NCI-H1105 (cell line): ENCODE results near the gene NDST3.
A peak's percentile ranks its signal among the peaks of the same experiment; 100 is the strongest.
"Not testable (repeated sequence)": the region's sequence is repeated elsewhere in the genome, so short reads cannot be mapped to it uniquely, and the experiment has no call there.

Source experiments
- DNase-seq: peaks from one replicate; lab custom pipeline; 2025; lab: John Stamatoyannopoulos, UW

The NDST3 gene

DNA sequence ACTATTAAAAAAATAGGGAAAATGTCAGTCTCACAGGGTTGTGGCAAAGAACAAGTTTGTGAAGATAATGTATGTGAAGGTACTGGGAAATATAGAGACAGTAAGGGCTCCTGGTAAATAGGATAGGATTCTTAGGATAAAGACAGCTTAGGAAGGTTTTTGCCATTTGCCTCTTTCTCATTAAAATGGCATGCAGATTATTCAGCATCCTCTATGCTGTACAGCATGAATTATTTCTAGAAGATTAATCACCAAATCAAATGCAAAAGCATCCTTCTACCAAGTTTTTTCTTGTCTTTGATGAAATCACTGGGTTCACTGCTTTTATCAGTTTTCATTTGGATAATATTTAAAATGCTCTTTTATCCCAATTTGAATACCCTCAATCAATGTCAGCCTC lies 142.8 kb downstream of the NDST3 start:
- DNase-seq = no peak

DNA sequence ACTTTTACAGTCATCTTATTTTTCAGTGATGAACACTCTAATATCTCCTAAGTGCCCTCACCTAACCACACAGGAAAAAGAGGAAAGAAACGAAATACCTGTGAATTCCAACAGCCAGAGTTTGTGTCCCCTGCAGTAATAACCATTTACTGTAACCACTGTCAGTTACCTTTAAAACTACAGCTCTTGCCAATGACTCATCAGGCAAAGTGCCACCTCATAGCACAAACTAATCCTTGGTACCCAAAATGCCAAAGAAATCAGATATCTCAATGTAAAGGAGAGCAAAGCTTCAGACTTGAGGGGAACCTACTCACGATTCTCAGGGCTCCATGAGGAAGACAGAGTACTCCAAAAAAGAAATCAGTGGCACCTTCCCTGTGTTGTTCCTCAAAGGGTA lies 146.5 kb downstream of the NDST3 start:
- no peak for DNase-seq

DNA sequence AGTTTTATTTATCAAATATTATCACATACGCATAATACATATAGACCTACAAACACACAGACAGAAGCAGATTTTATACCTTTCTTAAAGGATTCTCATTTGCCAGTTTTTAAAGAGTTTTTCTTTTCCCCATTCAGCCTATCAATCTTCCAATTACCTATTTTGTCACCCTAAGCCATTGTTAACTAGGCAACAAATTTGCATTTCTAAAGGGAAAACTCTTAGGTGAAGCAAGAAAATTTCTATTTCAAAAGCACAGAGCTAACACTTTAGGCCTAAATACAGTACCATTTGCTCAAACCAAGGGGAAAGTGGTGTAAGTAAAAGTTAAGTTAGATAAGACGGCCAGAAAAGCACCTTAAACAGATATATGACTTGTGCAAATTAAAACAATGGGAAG lies 156.6 kb downstream of the NDST3 start:
- DNase-seq = no peak

DNA sequence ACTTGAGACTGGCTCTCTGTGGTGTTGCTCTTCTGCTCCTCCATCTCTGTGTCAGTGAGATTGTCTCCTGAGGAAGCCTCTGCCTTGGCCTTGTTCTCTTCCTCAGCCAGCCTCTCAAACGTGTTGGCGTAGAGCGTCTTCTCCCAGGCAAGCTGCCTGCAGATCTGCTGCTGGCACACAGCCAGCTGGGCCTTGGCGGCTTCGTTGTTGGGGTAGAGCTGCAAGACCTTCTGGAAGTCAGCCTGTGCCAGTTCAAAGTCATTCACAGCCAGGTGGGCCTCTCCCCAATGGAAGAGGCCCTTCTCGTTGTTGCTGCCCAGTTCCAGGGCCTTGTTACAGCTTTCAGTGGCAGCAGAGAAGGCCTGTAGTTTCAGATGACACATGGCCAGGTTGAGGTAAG lies 159.1 kb downstream of the NDST3 start:
- DNase-seq = no peak

GRCh38 chr4:118206627-118207026 lies 172.3 kb downstream of the NDST3 start:
- DNase-seq = no peak

GRCh38 chr4:118213101-118213500 lies 178.8 kb downstream of the NDST3 start:
- no peak for DNase-seq

GRCh38 chr4:118215826-118216225 lies 181.5 kb downstream of the NDST3 start:
- DNase-seq = no peak

- no peak for DNase-seq
These were observed 187.0 kb downstream of the NDST3 start for GRCh38 chr4:118221227-118221800.

DNA sequence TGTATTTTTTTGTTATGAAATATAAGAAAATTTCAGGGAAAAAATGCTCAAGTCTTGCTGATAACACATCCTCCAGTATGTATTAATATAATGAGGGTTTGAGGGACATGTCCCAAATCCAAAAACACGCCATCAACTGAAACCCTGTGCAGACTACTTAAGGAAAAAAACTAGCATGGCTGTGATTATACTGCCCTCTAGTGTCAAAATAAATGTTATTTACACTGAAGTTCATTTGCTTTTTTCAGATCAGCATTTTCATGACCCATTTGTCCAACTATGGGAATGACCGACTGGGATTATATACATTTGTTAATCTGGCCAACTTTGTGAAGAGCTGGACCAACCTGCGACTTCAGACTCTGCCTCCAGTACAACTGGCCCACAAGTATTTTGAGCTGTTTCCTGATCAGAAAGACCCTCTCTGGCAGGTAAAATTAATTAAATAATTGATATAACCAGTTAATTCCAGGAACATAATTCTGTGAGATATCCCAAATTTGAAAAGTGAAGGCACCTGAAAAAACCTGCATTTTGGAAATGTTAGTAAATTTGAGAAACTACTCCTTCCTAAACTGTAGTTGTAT lies 190.1 kb downstream of the NDST3 start:
- peak; percentile 39 for DNase-seq

DNA sequence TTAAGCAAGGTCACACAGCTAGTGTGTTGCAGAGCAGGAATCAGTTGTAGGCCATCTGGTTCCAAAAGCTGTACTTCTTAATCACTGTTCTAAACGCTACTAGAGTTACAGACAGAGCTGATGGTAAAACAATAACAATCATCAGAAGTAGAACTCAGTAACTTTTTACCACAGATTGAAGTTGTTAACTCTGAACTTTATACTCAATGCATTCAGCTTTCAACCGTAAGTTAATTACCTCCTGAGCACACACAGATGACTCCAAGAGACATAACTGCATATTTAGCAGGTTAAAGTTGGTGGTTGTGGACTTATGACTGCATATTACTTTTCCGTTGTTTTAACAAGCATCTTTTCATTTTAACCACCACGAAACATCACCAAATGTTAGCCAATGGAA lies 191.2 kb downstream of the NDST3 start:
- no peak for DNase-seq

DNA sequence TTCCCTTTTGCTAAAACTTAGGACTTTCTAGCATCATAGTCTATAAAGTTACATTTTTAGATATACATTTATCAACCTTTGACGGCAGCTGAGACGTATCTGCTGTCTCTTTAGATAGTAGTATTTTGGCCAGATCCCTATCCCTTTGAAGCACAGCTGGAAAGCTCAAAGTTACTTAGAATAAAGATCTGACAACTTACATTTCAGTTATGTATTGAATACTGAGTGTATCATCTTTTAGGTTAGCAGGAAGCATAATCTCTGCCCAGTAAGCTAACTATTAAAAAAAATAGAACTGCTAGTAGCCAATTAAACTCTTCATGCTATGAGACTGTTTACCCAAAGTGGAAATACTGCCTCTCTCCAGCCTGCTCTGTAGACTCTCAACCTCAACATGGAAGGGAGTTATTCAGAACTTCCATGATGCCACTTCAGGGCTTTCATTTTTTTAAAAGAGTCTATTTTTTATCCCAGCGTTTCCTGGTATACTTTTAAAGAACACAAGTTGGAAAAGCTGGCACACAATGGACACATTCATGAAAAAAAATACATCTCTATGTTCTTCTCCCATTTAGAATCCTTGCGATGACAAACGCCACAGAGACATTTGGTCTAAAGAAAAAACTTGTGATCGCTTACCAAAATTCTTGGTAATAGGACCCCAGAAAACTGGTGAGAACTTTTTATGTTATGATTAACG lies 192.2 kb downstream of the NDST3 start:
- DNase-seq = no peak

DNA sequence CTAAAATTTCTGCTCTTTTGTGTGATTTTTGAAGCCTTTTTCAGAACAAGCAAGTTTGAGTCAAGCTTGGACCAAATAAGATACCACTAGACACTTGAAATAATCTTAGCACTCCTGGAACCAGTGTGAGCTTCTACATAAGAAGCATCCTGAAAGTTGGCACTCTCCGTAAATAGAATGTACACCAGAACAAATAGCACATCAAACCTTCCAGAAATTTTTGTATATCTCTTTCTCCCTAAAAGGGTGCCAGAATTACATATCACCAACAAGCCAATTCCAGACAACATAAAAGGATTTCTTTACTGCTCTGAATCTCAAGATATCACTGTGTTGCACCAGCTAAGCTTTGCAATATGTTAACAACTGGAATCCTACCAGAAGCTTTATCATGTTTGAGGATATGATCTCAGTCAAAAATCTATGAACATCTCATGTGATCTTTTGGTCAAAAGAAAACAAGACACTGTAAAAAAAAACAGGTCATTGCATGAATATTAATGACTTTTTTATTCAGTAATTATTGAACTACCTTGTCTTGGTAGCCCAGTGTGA lies 201.4 kb downstream of the NDST3 start:
- DNase-seq = no peak

GRCh38 chr4:118237531-118237930 lies 203.2 kb downstream of the NDST3 start:
- no peak for DNase-seq

DNA sequence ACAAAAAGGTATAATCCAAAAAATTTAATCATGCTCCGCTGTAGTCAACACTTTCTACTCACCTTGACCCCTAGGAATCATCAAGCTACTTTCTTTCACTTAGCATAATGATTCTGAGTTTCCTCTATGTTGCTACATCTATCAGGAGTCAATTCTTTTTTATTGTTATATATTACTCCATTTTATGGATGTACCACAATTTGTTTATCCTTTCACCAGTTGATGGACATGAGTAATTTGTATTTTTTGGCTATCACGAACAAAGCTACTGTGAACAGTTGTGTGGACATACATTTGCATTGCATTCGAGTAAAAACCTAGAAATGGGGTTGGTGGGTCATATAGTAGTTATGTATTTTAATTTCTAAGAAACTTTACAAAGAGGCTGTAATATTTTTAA lies 215.6 kb downstream of the NDST3 start:
- DNase-seq = no peak

DNA sequence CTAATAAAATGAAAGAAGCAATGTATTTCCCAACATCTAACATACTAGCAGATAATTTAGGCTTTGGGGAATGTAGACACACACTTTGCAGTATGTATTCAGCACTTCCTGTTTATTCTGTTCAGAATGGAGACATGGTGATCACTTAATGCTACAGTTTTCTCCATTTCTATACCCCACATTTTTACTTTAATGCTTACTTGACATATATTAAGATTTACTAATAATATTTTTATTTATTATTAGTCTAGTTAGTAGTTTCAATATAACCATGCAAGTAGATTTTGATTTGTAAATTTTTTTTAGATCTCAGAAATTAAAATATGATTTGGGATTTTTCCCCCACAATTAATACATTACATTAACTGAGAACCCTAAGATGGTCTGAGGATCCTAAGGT lies 220.1 kb downstream of the NDST3 start:
- no peak for DNase-seq

GRCh38 chr4:118259111-118259510 lies 224.8 kb downstream of the NDST3 start:
- no peak for DNase-seq

DNA sequence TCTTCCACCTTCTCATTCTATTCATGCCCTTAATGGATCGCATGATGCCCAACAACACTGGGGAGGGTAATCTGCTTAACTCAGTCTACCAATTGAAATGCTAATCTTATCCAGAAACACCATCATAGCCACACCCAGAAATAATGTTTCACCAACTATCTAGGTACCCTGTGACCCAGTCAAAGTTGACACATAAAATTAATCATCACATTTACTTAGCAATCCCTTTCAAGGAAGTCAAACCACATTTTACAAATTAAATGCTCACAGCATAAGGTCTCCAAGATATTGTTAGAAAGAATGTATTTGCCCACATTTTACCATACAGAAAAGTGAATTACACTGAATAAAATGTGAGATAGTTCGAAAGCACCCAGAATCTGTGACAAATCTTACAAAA lies 226.0 kb downstream of the NDST3 start:
- no peak for DNase-seq

DNA sequence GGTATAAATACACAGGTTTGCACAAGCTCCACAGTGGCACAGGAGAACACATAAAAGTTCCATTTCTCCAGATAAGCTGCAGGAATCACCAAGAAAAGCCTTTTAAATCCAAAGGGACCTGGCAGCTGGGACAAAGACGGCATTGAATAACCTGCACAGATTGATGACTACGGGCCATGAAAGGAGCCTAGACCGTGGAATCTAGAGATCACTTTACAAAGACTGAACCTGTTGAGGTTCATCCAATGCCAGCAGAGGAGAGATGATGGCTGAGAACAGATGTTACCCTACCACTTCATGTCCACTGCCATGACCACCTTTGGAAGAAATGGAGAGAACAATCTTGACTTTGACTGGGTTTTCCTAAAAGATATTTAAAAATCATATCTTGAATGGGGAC lies 229.8 kb downstream of the NDST3 start:
- no peak for DNase-seq

DNA sequence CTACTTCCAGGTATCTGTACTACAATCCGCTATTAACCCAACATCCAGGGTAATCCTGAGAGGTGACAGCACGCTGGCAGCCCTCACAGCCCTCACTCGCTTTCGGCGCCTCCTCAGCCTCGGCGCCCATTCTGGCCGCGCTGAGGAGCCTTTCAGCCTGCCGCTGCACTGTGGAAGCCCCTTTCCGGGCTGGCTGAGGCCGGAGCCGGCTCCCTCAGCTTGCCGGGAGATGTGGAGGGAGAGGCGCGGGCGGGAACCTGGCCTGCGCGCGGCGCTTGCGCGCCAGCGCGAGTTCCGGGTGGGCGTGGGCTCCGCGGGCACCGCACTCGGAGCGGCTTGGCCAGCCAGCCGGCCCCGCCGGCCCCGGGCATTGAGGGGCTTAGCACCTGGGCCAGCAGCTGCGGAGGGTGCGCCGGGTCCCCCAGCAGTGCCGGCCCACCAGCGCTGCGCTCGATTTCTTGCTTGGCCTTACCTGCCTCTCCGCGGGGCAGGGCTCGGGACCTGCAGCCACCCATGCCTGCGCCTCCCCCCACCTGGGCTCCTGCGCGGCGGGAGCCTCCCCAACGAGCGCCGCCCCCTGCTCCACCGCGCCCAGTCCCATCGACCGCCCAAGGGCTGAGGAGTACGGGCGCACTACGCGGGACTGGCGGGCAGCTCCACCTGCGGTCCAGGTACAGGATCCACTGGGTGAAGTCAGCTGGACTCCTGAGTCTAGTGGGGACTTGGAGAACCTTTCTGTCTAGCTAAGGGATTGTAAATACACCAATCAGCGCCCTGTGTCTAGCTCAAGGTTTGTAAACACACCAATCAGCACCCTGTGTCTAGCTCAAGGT lies 231.2 kb downstream of the NDST3 start:
- DNase-seq = no peak

DNA sequence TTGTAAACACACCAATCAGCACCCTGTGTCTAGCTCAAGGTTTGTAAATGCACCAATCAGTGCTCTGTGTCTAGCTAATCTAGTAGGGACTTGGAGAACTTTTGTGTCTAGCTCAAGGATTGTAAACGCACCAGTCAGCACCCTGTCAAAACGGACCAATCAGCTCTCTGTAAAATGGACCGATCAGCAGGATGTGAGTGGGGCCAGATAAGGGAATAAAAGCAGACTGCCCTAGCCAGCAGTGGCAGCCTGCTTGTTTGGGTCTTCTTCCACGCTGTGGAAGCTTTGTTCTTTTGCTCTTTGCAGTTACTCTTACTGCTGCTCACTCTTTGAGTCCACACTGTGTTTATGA lies 231.8 kb downstream of the NDST3 start:
- not testable (repeated sequence) for DNase-seq

GRCh38 chr4:118268780-118269179 lies 234.5 kb downstream of the NDST3 start:
- no peak for DNase-seq

- no peak for DNase-seq
These were observed 236.2 kb downstream of the NDST3 start for GRCh38 chr4:118270492-118270891.

DNA sequence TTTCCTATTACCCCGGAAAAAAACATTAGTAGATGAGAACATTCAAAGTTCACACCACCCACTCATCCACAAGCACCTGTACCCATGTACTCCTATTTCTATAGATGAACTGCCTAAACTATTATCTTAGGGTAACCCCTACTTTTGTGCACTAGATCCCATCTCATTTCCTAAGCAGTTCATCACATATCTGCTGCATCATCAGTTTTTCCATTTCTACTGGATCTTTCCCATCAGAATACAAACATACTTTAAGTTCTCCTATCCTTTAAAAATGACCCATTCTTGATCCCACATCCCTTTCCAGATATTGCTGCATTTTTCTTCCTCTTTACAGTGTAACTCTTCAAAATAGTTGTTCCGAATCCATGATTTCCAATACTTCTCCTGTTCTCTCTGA lies 237.5 kb downstream of the NDST3 start:
- no peak for DNase-seq
